ENCODE data around the gene MYL9.

GRCh38 chr20:36549628-36549941, 8.3 kb downstream of the MYL9 start:
- no peak for TF ChIP-seq SIN3A (IDR thresholded peaks at IDR 0.05; ENCODE audit: low read depth)
- no peak for TF ChIP-seq POLR2AphosphoS5 (IDR thresholded peaks at IDR 0.05; ENCODE audit: low read depth, low read length)
- TF ChIP-seq EZH2 (IDR thresholded peaks at IDR 0.05), result no peak
- TF ChIP-seq, protein P1, sequence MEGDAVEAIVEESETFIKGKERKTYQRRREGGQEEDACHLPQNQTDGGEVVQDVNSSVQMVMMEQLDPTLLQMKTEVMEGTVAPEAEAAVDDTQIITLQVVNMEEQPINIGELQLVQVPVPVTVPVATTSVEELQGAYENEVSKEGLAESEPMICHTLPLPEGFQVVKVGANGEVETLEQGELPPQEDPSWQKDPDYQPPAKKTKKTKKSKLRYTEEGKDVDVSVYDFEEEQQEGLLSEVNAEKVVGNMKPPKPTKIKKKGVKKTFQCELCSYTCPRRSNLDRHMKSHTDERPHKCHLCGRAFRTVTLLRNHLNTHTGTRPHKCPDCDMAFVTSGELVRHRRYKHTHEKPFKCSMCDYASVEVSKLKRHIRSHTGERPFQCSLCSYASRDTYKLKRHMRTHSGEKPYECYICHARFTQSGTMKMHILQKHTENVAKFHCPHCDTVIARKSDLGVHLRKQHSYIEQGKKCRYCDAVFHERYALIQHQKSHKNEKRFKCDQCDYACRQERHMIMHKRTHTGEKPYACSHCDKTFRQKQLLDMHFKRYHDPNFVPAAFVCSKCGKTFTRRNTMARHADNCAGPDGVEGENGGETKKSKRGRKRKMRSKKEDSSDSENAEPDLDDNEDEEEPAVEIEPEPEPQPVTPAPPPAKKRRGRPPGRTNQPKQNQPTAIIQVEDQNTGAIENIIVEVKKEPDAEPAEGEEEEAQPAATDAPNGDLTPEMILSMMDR (IDR thresholded peaks at IDR 0.05 in 2 of 3, conservative IDR thresholded peaks at IDR 0.05 in 1 of 3; ENCODE audit: borderline replicate concordance in 1 of 3, insufficient read depth in 1 of 3, low read depth in 2 of 3, low read length in 2 of 3), result no peak
- TF ChIP-seq TCF7L2 (IDR thresholded peaks at IDR 0.05; ENCODE audit: borderline replicate concordance, extremely low read depth, insufficient read depth, insufficient read length), result no peak
- no peak for TF ChIP-seq POLR2A (IDR thresholded peaks at IDR 0.05; ENCODE audit: borderline replicate concordance, extremely low read depth, insufficient read depth, insufficient read length)
- TF ChIP-seq ZNF274 (IDR thresholded peaks at IDR 0.05; ENCODE audit: low read depth, low read length), result no peak

Data from HCT116 (cell line).